Measurements from ENCODE around the gene TRIP13. TPM values are rescaled to one million over a fixed set of nuclear protein-coding genes. Genes with fewer than 3 reads are reported as not detected.

TRIP13 gene
- total RNA-seq, 2 donors from 2014 or later = 17.7 to 18.2 TPM

DNA sequence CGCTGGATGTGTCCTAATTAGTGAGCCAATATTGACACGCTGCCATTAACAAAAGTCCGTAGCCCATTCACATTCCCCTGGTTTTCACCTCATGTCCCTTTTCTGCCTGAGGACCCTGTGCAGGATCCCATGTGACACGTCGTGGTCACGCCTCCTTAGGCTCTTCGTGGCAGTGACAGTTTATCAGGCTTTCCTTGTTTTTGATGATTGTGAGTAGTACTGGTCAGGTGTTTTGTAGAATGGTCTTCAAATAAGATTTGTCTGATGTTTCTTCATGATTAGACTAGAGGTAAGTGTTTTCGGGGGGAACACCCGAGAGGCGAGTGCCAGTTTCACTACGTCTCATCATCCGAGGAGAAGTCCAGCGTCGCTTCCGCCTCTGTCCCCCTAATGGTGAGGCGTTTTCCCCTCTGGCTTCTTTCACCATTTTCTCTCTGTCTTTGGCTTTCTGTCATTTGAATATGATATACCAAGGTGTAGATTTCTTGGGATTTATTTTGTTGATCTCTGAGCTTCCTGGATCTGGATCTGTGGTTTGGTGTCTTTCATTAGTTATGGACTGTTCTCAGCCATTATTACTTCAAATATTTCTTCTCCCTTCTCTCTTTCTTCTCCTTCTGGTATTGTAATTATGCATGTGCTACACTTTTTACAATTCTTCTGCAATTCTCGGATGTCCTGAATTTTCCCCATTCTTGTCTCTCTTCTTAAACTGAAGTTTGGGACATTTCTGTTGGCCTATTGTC, 57.3 kb downstream of the TRIP13 start:
- no peak overlapping the region for H3K27ac Mint-ChIP-seq
- peaks cover 1 to 2% of the 10 kb centered on the region in 2 donors for H3K36me3 Mint-ChIP-seq (ENCODE audit: insufficient read depth in 2 of 2)
- DNase-seq (no peak), ATAC-seq (replicated peaks in 1 of 2) (no peak)
- H3K4me1 Mint-ChIP-seq (ENCODE audit: low read depth) = peaks cover 19% of the 10 kb centered on the region
- peaks cover 61% of the 10 kb centered on the region for H3K27me3 Mint-ChIP-seq (ENCODE audit: low read depth)
- H3K4me3 Mint-ChIP-seq = no peak overlapping the region
- no peaks in the 10 kb centered on the region for H3K9me3 Mint-ChIP-seq

DNA sequence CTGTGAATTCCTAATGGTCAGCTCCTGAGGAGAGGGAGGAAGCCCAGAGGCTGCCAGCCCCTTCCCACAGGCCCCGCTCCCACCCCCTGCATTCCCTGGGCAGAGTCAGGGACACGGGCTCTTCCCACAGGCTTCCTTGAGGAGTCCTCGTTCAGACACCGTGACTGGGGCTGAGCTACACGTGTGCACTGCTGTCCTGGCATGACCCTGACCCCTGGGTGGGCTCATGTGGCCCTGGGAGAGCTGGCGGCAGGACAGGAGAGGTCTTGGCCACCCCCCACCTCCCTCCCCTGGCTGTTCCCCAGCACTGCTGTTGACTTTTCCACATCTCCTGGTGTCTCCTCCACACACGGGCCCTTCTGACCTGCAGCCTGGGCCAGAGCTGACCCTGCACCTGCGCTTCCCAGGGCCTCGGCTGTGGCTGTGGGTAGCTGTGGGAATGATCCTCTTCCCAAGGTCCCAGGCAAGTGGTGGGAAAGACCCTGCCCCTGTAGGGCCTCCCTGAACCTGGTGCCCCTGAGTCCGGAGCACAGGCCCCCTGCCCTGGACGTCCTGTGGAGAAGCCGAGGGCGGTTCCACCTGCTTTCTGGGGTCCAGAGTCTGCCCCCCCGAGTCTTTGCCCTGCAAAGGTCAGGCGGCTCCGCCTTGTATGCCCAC, 59.4 kb downstream of the TRIP13 start:
- H3K27me3 Mint-ChIP-seq (ENCODE audit: low read depth) = peaks cover 59% of the 10 kb centered on the region
- peaks cover 37% of the 10 kb centered on the region for H3K4me1 Mint-ChIP-seq (ENCODE audit: low read depth)
- no peak overlapping the region for H3K27ac Mint-ChIP-seq
- peaks cover 2 to 4% of the 10 kb centered on the region in 2 donors for H3K36me3 Mint-ChIP-seq (ENCODE audit: insufficient read depth in 2 of 2)
- no peak for ATAC-seq (replicated peaks in 1 of 2)
- DNase-seq = no peak
- no peaks in the 10 kb centered on the region for H3K9me3 Mint-ChIP-seq
- no peak overlapping the region for H3K4me3 Mint-ChIP-seq

DNA sequence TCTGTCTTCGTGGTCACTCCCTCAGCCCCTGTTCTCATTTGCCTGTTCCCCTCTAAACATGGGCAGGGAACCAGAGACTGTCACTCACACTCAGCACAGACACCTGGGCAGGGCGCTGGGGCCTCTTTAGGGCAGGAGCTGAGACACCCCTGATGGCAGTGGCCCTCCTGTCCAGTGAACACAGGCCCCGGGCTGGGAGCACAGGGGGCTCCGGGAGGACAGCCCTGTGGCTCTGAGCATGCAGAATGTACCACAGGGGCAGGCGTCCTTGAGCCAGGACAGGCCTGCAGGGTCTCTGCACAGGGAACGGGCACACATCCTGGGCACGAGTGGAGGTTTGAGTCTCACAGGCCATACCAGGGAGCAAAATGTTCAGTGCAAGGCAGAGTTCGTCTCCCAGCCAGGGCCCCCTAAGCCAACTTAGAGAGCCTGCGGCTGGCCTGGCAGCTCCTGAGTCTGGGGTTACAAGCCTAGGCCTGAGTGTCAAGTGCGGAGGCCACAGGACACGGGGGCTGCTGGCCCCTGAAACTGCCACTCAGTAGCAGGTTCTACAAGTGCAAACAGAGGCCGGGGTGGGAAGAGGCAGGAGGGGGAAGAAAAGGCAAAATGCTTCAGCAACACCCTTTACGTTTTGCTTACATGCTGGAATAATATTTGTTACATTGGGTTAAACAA, 60.0 kb downstream of the TRIP13 start:
- no peaks in the 10 kb centered on the region for H3K9me3 Mint-ChIP-seq
- H3K27me3 Mint-ChIP-seq (ENCODE audit: low read depth) = peaks cover 53% of the 10 kb centered on the region
- no peak overlapping the region for H3K27ac Mint-ChIP-seq
- DNase-seq = no peak
- peaks cover 2 to 4% of the 10 kb centered on the region in 2 donors for H3K36me3 Mint-ChIP-seq (ENCODE audit: insufficient read depth in 2 of 2)
- no peak overlapping the region for H3K4me3 Mint-ChIP-seq
- peaks cover 43% of the 10 kb centered on the region for H3K4me1 Mint-ChIP-seq (ENCODE audit: low read depth)
- no peak for ATAC-seq (replicated peaks in 1 of 2)

DNA sequence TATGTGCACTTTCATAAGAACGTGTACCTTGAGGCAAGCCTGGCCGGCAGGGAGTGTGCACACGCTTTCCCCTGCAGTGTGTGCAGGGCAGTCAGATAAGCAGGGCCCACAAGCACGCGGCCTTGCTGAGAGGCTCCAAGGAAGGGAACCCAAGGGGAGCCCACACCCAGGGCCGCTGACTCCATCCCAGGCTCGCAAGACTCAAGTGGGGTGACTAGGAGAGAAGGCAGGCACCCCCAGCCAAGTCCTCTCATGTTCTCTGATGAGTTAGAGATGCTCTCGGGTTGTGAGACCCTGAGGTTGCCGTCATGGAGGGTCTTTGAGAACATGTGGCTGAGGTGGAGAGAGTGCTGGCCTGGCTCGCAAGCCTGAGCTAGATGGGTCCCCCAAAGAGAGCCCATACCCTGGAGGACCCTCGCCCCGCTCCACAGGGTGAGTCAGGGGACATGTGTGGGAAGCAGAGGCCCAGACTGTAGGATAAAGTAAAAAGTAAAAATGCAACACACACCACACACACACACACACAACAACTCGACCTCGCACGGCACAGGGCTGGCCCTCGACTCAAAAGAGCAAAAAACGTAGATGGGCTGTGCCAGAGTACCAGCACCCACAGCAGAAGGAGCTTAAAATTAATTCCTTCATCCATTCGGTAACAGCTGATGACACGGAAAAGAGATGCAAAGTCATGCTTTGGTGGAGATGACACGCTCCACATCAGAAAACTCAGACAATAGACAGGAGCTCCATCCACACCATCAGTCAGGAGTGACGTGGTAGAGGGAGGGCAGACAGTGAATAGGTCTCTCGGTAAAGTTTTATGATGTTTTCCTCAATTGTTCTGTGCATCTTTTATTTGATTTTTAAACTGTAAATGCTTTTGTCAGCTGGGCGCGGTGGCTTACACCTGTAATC, 61.1 kb downstream of the TRIP13 start:
- Mint-ChIP-seq H3K4me1 (ENCODE audit: low read depth) (peaks cover 40% of the 10 kb centered on the region), H3K27ac (no peak overlapping the region), H3K9me3 (no peaks in the 10 kb centered on the region), H3K27me3 (ENCODE audit: low read depth) (peaks cover 46% of the 10 kb centered on the region), H3K4me3 (no peak overlapping the region), H3K36me3 (ENCODE audit: insufficient read depth in 2 of 2) (peaks cover 2 to 4% of the 10 kb centered on the region in 2 donors)
- no peak for ATAC-seq (replicated peaks in 1 of 2)
- no peak for DNase-seq

DNA sequence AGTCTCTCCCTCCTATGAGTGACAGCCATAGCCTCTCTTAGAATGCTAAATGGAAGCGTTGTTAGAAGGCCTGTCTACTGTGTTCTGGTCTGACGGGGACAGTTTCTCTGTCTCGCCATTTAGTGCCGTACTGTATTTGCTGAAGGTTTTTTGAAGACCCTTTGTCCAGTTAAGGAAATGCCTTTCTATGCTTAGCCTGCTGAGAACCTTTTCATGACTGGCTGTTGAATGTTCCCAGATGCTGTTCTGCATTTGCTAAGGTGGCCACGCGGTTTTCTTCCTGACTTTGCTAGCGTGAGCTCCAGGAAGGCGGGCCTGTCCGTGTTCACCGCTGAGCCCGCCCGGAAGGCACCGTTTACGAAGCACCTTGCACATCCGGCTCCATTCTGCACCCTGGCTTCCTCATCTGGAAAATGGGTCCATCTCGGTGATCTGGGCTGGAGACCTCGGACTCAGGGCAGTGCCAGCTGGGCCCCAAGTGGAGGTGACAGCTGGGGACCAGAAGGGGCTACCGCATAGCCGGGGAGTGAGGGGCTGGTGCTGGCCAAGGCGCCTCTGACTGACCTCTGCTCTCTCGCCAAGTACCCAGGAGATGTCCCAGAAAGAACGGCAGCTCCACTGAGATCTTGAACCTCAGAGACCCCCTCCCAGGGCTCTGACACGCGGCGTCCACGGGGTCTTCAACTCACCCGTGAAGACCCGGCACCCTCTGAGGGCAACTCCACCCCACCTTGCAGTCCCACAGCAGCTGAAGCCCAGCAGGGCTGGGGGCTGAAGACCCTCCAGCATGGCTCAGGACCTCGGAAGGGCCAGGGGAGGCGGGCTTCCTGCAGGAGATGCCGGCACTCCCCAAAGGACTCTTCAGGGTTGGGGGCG, 63.4 kb downstream of the TRIP13 start:
- ATAC-seq (replicated peaks in 1 of 2) = no peak
- Mint-ChIP-seq H3K9me3 (no peaks in the 10 kb centered on the region), H3K27me3 (ENCODE audit: low read depth) (peaks cover 31% of the 10 kb centered on the region), H3K36me3 (ENCODE audit: insufficient read depth in 2 of 2) (peaks cover 0 to 2% of the 10 kb centered on the region in 2 donors), H3K27ac (no peak overlapping the region), H3K4me3 (peak overlapping the region in 1 of 2 donors; percentile 76), H3K4me1 (ENCODE audit: low read depth) (peaks cover 37% of the 10 kb centered on the region)
- no peak for DNase-seq

DNA sequence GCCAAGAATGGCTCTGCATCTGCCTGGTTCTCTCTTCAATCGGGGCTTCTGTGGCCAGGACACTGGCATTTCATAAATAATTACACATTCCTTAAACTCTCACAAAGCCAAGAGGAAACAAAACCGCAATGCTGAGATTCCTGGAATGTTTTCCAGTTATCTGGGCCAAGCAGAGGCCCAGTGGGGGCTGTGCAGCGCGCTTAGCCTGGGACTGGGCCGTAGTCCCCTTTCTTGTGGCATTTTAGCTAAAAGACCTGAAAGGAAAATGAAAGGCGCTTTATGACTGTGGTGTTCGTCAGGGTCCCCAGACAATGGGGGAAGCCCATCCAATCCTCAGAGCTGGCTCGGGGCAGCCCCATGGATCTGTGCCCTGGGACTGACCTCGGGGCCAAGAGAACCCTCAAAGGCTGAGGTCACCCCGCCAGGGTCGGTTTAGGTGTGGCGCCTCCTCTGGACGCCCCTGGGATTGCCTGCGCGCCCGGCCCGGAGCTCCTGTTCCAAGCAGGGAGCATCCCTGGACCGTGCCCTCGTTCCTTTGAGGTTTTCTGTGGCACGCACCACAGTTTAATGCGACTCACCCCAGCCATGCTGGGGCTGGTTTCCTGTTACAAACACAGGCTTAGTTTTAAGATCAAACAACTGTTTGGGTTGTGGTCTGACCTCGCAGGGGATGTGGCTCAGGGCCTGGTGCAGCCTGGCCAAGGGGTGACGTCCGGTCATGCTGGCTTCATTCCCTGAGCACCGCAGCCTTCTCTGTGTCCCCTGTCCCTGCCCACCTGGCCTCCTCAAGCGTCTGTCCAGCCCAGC, 64.5 kb downstream of the TRIP13 start:
- peak overlapping the region; percentile 76 to 80 for H3K4me3 Mint-ChIP-seq
- peaks cover 27% of the 10 kb centered on the region for H3K27me3 Mint-ChIP-seq (ENCODE audit: low read depth)
- H3K9me3 Mint-ChIP-seq = no peaks in the 10 kb centered on the region
- DNase-seq (peak; percentile 84 to 85), ATAC-seq (replicated peaks in 1 of 2) (peak; percentile 86 to 89)
- peak overlapping the region; percentile 70 for H3K27ac Mint-ChIP-seq
- H3K36me3 Mint-ChIP-seq (ENCODE audit: insufficient read depth in 2 of 2) = peaks cover 0 to 2% of the 10 kb centered on the region in 2 donors
- peaks cover 37% of the 10 kb centered on the region for H3K4me1 Mint-ChIP-seq (ENCODE audit: low read depth)

DNA sequence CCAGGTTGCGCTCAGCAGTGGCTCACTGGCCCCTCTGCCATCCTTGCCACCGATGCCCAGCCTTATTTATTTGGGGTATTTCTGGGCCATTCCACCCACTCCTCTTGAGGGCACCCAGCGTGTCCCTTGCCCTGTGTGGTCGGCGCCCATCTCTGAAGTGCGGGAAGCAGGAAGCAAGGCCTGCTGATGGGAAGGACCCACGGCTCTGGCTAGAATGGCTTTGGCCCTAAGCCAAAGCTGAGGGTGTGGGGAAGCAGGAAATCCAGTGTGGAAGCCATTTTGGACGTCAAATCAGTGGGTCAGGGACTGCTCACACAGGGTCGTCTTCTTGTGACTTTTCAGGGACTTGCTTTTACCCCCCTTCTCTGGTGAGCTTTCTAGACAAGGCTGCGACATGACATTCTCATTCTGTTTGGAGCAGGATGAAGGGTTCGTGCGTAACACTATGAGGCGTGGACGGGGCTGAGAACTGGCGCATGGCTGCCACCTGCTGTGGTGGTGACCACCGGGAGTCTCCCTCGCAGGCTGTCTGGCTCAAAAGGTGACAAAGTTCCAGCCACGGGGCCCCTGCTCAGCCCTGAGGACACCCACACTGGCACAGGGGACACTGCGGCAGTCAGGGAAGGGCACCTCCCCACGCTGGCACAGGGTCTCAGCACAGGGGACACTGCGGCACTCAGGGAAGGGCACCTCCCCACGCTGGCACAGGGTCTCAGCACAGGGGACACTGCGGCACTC, 65.2 kb downstream of the TRIP13 start:
- peak in 1 of 2 donors; percentile 1 for ATAC-seq (replicated peaks in 1 of 2)
- Mint-ChIP-seq H3K27me3 (ENCODE audit: low read depth) (peaks cover 27% of the 10 kb centered on the region), H3K36me3 (ENCODE audit: insufficient read depth in 2 of 2) (peaks cover 0 to 2% of the 10 kb centered on the region in 2 donors), H3K4me1 (ENCODE audit: low read depth) (peaks cover 37% of the 10 kb centered on the region), H3K9me3 (no peaks in the 10 kb centered on the region), H3K4me3 (peak overlapping the region; percentile 76 to 80), H3K27ac (no peak overlapping the region)
- DNase-seq = peak in 1 of 2 donors; percentile 31

DNA sequence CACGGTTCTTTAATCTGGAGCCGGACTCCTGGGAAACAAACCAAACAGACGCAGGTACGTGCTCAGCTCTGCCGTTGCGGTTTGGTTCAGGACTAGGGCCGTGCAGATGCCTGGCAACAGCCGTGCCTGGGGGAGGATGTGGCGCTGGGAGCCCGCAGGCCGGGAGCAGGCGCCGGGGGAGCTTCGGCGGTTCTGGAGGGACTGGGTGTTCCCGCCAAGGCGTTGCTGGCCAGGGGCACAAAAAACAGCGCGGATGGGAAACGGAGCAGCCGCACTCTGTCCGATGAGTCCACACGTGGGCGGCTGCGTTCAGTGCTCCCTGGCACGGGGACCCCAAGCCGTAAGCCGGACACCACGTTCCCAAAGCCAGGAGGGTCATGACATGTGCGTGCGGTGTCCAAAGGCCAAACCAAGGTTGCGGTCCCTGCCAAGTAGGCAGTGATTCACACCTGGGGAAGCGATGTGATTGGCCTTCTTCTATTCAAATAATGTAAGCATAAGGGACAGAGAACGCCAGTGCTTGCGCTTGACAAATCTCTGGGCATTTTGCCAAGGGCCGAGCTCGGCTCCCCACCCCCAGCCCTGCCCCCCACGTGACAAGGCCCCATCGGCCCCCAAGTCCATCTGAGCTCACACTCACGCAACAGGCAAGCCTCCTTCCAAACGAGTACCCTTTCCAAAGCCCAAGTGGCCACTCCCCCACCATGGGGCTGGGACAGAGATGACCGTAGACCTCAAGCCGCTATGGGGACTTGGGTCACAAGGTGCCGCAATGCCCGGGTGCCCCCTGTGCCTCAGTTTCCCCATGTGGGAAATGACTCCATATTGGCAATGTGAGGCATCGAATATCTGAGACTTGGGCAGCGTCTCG, 66.3 kb downstream of the TRIP13 start:
- no peak overlapping the region for H3K4me3 Mint-ChIP-seq
- peaks cover 0 to 2% of the 10 kb centered on the region in 2 donors for H3K36me3 Mint-ChIP-seq (ENCODE audit: insufficient read depth in 2 of 2)
- ATAC-seq (replicated peaks in 1 of 2) = no peak
- no peaks in the 10 kb centered on the region for H3K9me3 Mint-ChIP-seq
- H3K27ac Mint-ChIP-seq = no peak overlapping the region
- no peak for DNase-seq
- H3K4me1 Mint-ChIP-seq (ENCODE audit: low read depth) = peaks cover 47% of the 10 kb centered on the region
- peaks cover 21% of the 10 kb centered on the region for H3K27me3 Mint-ChIP-seq (ENCODE audit: low read depth)

DNA sequence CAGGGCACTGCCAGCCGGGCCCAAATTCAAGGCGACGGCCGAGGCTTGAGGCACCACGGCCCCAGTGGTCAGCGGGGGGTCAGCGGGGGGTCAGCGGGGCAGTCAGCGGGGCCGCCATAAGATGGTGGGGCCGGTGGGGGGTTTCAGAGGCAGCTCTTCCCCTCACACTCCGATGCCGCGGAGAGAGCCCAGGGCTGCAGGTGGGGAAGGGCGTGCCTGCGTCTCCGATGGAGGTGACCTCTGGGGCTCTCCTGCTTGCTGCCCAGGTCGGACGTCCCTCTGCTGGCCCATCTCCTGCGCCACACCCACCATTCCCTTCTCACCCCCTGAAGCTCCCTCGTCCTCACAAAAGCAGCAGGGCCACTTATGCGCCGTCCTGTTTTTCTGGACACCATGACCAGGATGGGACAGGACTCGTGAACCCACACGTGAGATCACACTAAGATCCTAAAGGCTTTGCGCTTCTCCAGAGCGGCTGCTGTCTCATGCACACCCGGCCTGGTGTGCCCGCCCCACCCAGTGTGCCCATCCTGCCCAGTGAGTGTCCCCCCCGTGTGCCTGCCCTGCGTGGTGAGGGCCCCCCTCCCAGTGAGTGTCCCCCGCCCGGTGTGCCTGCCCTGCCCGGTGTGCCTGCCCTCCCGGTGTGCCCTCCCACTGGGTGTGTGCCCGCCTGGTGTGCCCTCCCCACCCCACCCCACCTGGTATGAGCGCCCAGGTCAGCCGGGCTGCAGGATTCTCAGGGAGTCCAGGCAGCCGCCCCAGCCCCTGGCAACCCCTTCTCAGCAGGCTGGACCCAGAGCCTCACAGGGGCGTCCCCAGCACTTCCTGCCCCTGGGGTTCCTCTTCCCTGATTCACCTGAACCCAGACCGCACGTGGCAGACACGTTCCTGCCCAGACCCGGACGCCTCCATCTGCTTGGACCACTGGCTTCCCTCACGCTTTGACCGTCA, 67.2 kb downstream of the TRIP13 start:
- Mint-ChIP-seq H3K27ac (no peak overlapping the region), H3K27me3 (ENCODE audit: low read depth) (peaks cover 18% of the 10 kb centered on the region), H3K4me3 (peak overlapping the region in 1 of 2 donors; percentile 4), H3K9me3 (no peaks in the 10 kb centered on the region), H3K4me1 (ENCODE audit: low read depth) (peaks cover 56% of the 10 kb centered on the region), H3K36me3 (ENCODE audit: insufficient read depth in 2 of 2) (peaks cover 2 to 4% of the 10 kb centered on the region in 2 donors)
- ATAC-seq (replicated peaks in 1 of 2) = no peak
- no peak for DNase-seq
